Right lobe of liver (tissue), 6 donors: Measurements from ENCODE around the gene PCSK2. TPM values are rescaled to one million over a fixed set of nuclear protein-coding genes. Genes with fewer than 3 reads are reported as not detected.

Experiments
- ATAC-seq, 4 donors: fragments of 200-7000 bp; cut with Tn5 transposase; one replicate each; pipeline ENCODE4 v1.9.1; 2020; ENCODE audit warnings: mild to moderate bottlenecking in 4 of 4, moderate library complexity in 4 of 4
- DNase-seq, 3 donors: peaks; one replicate each; pipeline ENCODE4 v3.0.0-alpha.2; 2020
- H3K27ac ChIP-seq, 3 donors: fragments of 200-600 bp; one replicate each; pipeline ENCODE4 v1.8.0; 2022
- H3K27me3 ChIP-seq, 2 donors: fragments of 200-600 bp; one replicate each; pipeline ENCODE4 v1.8.0; 2022
- H3K36me3 ChIP-seq, 4 donors: fragments of 200-600 bp; sonication (generic) in 1 of 4; one replicate each; pipeline versions ENCODE4 v1.5.1 to v1.8.0; 2017 to 2022; ENCODE audit warnings: control low read depth in 1 of 4
- H3K4me1 ChIP-seq, 4 donors: fragments of 200-600 bp; sonication (generic) in 1 of 4; one replicate each; pipeline versions ENCODE4 v1.5.1 to v1.8.0; 2017 to 2022; ENCODE audit warnings: control low read depth in 1 of 4
- H3K4me3 ChIP-seq, 3 donors: fragments of 200-600 bp; one replicate each; pipeline ENCODE4 v1.8.0; 2022
- H3K9me3 ChIP-seq, 4 donors: fragments of 200-600 bp; sonication (generic) in 1 of 4; one replicate each; pipeline versions ENCODE4 v1.5.1 to v1.8.0; 2017 to 2022; ENCODE audit warnings: control low read depth in 1 of 4
- CTCF ChIP-seq, 4 donors: fragments of 200-600 bp in 3 of 4; fragments of 450-650 bp in 1 of 4; IDR thresholded peaks; one replicate each; pipeline versions ENCODE4 v1.5.1 to v1.8.0; 2016 to 2022; ENCODE audit warnings: antibody characterized with exemption in 4 of 4, mild to moderate bottlenecking in 2 of 4
- POLR2A ChIP-seq: fragments of 450-650 bp; IDR thresholded peaks from one replicate; pipeline ENCODE4 v1.6.1; 2017; ENCODE audit warnings: antibody characterized with exemption, mild to moderate bottlenecking
- WGBS: methylation state at CpG from one replicate; pipeline ENCODE4 v1.1.6; 2018; ENCODE audit warnings: low coverage, low lambda C conversion rate; ENCODE audit not compliant: insufficient coverage; ENCODE audit errors: missing lambda C conversion rate; 5-methylcytosine and 5-hydroxymethylcytosine counted together
- intact Hi-C, 2 donors: fragments of 100-400 bp; cut with DNase I; formaldehyde crosslinking; loops; one replicate each; pipeline versions ENCODE4 v1.11.2 to v1.14.1; 2022
- total RNA-seq, 6 experiments: library from RNA; depleted of rRNA in 2 of 6; stranded (reverse); fragments of >200 nt in 2 of 6; fragmentation: NEBNext Ultra II Directional in 3 of 6; extraction: Animal tissue kit (Norgen Biotek cat#: 25700) in 3 of 6; gene quantifications; one replicate each; pipeline versions ENCODE4 v1.1.0 to v1.2.4, GENCODE V29; 2016 to 2023
- donor health status: DM: no; HTN: yes; CAD: no.
- donor health status: DM: no; HTN: no; CAD: no.
- donor health status: DM: no; HTN: no; CAD: no.
- donor health status: DM: no; HTN: yes; CAD: no.
- donor health status: DM: no; HTN: yes; CAD: no.

Gene PCSK2
- total RNA-seq, 6 experiments from 2014 or later = 0.04 to 0.13 TPM; not detected in 4

DNA sequence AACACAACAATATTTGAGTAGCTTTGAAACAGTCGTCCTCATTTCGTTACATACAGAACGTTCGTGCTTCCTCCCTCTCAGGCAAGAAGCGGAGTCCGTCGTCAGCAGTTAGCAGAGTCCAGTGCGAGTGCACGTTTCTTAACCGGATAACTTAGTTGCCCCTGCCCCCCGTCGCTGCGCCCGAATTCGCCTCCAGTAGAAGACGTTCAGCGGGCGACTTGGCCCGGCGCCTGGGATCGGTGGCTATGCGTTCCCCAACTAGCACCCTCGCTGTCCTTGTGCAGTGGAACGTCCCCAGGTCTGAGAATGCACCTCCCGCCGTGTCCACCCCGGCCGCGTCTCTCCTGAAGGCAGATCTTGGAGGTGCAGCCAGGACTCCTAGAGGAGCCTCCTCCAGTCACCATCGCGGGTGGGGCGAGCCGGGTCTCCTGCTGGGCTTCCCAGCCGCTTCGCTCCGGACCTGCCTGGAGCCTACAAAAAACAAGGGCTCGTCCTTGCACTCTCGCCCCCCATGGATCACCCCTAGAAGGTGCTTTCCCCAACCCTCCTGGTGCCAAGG, 910 bp upstream of the PCSK2 start:
- no peak overlapping the region for H3K4me3 ChIP-seq
- DNase-seq = peak in 2 of 3 donors; percentile 38 to 39

DNA sequence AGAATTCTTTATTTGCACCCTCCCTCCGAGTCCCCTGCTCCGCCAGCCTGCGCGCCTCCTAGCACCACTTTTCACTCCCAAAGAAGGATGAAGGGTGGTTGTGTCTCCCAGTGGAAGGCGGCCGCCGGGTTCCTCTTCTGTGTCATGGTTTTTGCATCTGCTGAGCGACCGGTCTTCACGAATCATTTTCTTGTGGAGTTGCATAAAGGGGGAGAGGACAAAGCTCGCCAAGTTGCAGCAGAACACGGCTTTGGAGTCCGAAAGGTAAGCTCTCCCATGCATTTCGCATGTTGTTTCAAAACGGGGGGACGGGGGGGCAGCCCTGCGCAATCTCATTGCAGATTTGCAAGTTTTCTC, 357 bp downstream of the PCSK2 start:
- WGBS = 2% methylated on average over 17 of the region's 17 CpGs
- Histone ChIP-seq H3K4me1 (no peaks in the 10 kb centered on the region), H3K27me3 (peaks cover 0 to 6% of the 10 kb centered on the region in 2 donors), H3K27ac (no peak overlapping the region), H3K4me3 (no peak overlapping the region), H3K36me3 (no peaks in the 10 kb centered on the region), H3K9me3 (no peaks in the 10 kb centered on the region)
- ATAC-seq (no peak), DNase-seq (no peak)
- intact Hi-C loops = no loop called here
- TF ChIP-seq CTCF (IDR thresholded peaks at IDR 0.05) = no peak
- TF ChIP-seq POLR2A = no peak

More for the DNA sequence above, 910 bp upstream of the PCSK2 start:
- H3K27me3 ChIP-seq = peaks cover 0 to 6% of the 10 kb centered on the region in 2 donors
- intact Hi-C loops = no loop called here
- H3K9me3 ChIP-seq = no peaks in the 10 kb centered on the region
- ATAC-seq = peak in 1 of 4 donors; percentile 13
- TF ChIP-seq POLR2A = no peak
- no peak for TF ChIP-seq CTCF (IDR thresholded peaks at IDR 0.05)
- no peaks in the 10 kb centered on the region for H3K36me3 ChIP-seq
- H3K27ac ChIP-seq = no peak overlapping the region
- WGBS = under 1% methylated on average over 13 of the region's 38 CpGs
- H3K4me1 ChIP-seq = no peaks in the 10 kb centered on the region

DNA sequence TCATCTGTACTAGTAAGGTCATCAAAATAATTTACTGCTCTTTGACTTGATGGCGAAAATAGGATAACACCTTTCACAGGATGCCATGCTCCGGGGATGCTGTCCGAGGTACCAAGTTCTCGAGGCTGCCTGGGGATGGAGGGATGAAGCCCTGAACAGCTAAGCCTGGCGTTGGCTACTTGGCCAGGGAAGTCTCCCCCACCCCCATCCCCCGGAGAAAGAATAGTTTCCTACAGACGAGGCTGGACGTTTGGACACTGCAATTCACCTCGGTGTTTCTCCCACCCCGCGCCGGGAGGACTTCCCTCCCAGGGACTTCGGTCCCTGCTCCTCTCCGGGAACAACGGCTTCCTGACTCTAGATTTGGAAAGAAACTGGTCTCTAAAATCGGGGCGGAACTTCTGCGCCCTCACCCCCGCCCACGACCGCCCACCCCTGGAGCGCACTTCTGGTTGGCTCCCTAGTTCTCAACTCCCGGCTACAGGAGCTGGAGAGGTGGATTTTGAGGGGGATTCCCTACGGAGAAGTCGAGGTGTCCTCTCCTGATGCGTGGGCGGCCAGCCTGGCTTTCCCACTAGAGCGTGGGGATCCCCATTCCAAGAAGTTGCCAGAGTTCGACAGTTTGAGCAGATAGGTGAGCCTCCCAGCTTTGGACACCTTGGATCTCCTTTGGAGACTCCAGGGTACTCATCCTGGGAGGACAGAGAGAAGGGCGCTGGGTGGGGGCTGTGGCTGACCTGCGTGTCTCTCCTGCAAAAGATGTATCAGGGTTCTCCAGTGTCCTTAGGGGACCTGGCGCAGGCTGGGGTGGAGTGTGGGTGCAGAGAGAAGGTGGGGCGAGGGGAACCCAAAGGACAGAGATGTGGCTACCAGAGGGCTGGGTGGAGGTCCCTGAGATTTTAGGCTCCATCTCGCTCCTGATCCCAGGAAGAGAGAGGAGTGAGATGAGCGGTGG, 1.1 kb downstream of the PCSK2 start:
- Histone ChIP-seq H3K4me1 (no peaks in the 10 kb centered on the region), H3K27me3 (peaks cover 0 to 6% of the 10 kb centered on the region in 2 donors), H3K27ac (no peak overlapping the region), H3K36me3 (no peaks in the 10 kb centered on the region), H3K9me3 (no peaks in the 10 kb centered on the region), H3K4me3 (no peak overlapping the region)
- no peak for ATAC-seq
- DNase-seq = peak in 1 of 3 donors; percentile 39
- TF ChIP-seq CTCF (IDR thresholded peaks at IDR 0.05) (no peak), POLR2A (no peak)
- 3% methylated on average over 24 of the region's 35 CpGs for WGBS
- intact Hi-C loops = no loop called here

- DNase-seq (peak; percentile 25 to 42 (median 40)), ATAC-seq (peak in 1 of 4 donors; percentile 17)
- H3K27ac ChIP-seq = no peak overlapping the region
- no peaks in the 10 kb centered on the region for H3K9me3 ChIP-seq
- TF ChIP-seq POLR2A = no peak
- no peak for TF ChIP-seq CTCF (IDR thresholded peaks at IDR 0.05)
- WGBS = 0% methylated on average over 13 of the region's 25 CpGs
- no peaks in the 10 kb centered on the region for H3K4me1 ChIP-seq
- no peaks in the 10 kb centered on the region for H3K36me3 ChIP-seq
- no peak overlapping the region for H3K4me3 ChIP-seq
- H3K27me3 ChIP-seq = peaks cover 0 to 6% of the 10 kb centered on the region in 2 donors
- intact Hi-C loops = no loop called here
Measured at GRCh38 chr20:17228624-17229061, 1.8 kb downstream of the PCSK2 start.
